ENCODE results near the gene DYNLRB1.

The DYNLRB1 gene

GRCh38 chr20:34516247-34517113 lies at the start of gene DYNLRB1:
DYNLRB1 (plus strand) TSS chr20:34516422; CDS start chr20:34516459, 37 bp downstream.
- DNase-seq (ENCODE audit: low read depth): peak; percentile 95
- H3K4me3 ChIP-seq (ENCODE audit: low read depth, low read length): peak within 1 kb of the TSS; percentile 80
- TF ChIP-seq MAX (IDR thresholded peaks at IDR 0.05; ENCODE audit: low read depth, low read length) (no peak), POLR2A (IDR thresholded peaks at IDR 0.05; ENCODE audit: extremely low read depth, insufficient read length) (peak; percentile 82)

GRCh38 chr20:34468951-34469350 lies 47.3 kb upstream of the DYNLRB1 start:
- TF ChIP-seq MAX (IDR thresholded peaks at IDR 0.05; ENCODE audit: low read depth, low read length) (no peak), POLR2A (IDR thresholded peaks at IDR 0.05; ENCODE audit: extremely low read depth, insufficient read length) (no peak), MYC (IDR thresholded peaks at IDR 0.05; ENCODE audit: low read depth, low read length) (no peak), CTCF (IDR thresholded peaks at IDR 0.05; ENCODE audit: low read depth, low read length) (no peak)
- no peak for DNase-seq (ENCODE audit: low read depth)
- H3K4me3 ChIP-seq (ENCODE audit: low read depth, low read length): no peak overlapping the region

- H3K4me3 ChIP-seq (ENCODE audit: low read depth, low read length): no peak overlapping the region
- DNase-seq (ENCODE audit: low read depth): peak; percentile 57
- TF ChIP-seq MYC (IDR thresholded peaks at IDR 0.05; ENCODE audit: low read depth, low read length) (no peak), CTCF (IDR thresholded peaks at IDR 0.05; ENCODE audit: low read depth, low read length) (no peak), MAX (IDR thresholded peaks at IDR 0.05; ENCODE audit: low read depth, low read length) (no peak), POLR2A (IDR thresholded peaks at IDR 0.05; ENCODE audit: extremely low read depth, insufficient read length) (no peak)
Observed at GRCh38 chr20:34472246-34472925, 43.8 kb upstream of the DYNLRB1 start.

GRCh38 chr20:34473262-34473883 lies 42.8 kb upstream of the DYNLRB1 start:
- DNase-seq (ENCODE audit: low read depth): peak; percentile 77
- no peak overlapping the region for H3K4me3 ChIP-seq (ENCODE audit: low read depth, low read length)
- TF ChIP-seq CTCF (IDR thresholded peaks at IDR 0.05; ENCODE audit: low read depth, low read length) (peak; percentile 48), MYC (IDR thresholded peaks at IDR 0.05; ENCODE audit: low read depth, low read length) (no peak)

- no peak for DNase-seq (ENCODE audit: low read depth)
- TF ChIP-seq POLR2A (IDR thresholded peaks at IDR 0.05; ENCODE audit: extremely low read depth, insufficient read length) (no peak), MAX (IDR thresholded peaks at IDR 0.05; ENCODE audit: low read depth, low read length) (no peak), MYC (IDR thresholded peaks at IDR 0.05; ENCODE audit: low read depth, low read length) (no peak), CTCF (IDR thresholded peaks at IDR 0.05; ENCODE audit: low read depth, low read length) (no peak)
- H3K4me3 ChIP-seq (ENCODE audit: low read depth, low read length): no peak overlapping the region
Observed at GRCh38 chr20:34475979-34476736, 40.1 kb upstream of the DYNLRB1 start.

All from NB4 (cell line).